ENCODE data around the gene ATP5ME.
"Not testable (repeated sequence)": the region's sequence is repeated elsewhere in the genome, so short reads cannot be mapped to it uniquely, and the experiment has no call there.

ATP5ME gene

GRCh38 chr4:710116-710515, 36.0 kb upstream of the ATP5ME start:
- in situ Hi-C loops (cut with MboI; ENCODE audit: low pct_unique_long_range_greater_than_20kb, low sequenced_read_pairs, unreplicated experiment): no loop called here

GRCh38 chr4:709348-709747, 35.3 kb upstream of the ATP5ME start:
- no peak for DNase-seq (ENCODE audit: low spot score)
- no peak for TF ChIP-seq CTCF (IDR thresholded peaks at IDR 0.05; ENCODE audit: extremely low read depth, insufficient read depth, missing control alignments)
- in situ Hi-C loops (cut with MboI; ENCODE audit: low pct_unique_long_range_greater_than_20kb, low sequenced_read_pairs, unreplicated experiment): no loop called here

More at GRCh38 chr4:710116-710515, 36.0 kb upstream of the ATP5ME start:
- no peak for TF ChIP-seq CTCF (IDR thresholded peaks at IDR 0.05; ENCODE audit: extremely low read depth, insufficient read depth, missing control alignments)
- no peak for DNase-seq (ENCODE audit: low spot score)

GRCh38 chr4:708631-708933, 34.5 kb upstream of the ATP5ME start:
- TF ChIP-seq CTCF (IDR thresholded peaks at IDR 0.05; ENCODE audit: extremely low read depth, insufficient read depth, missing control alignments): no peak
- in situ Hi-C loops (cut with MboI; ENCODE audit: low pct_unique_long_range_greater_than_20kb, low sequenced_read_pairs, unreplicated experiment): no loop called here
- no peak for DNase-seq (ENCODE audit: low spot score)

- DNase-seq (ENCODE audit: low spot score): no peak
- no peak for TF ChIP-seq CTCF (IDR thresholded peaks at IDR 0.05; ENCODE audit: extremely low read depth, insufficient read depth, missing control alignments)
- in situ Hi-C loops (cut with MboI; ENCODE audit: low pct_unique_long_range_greater_than_20kb, low sequenced_read_pairs, unreplicated experiment): no loop called here
Measured at GRCh38 chr4:707929-708630, 34.0 kb upstream of the ATP5ME start.

- no peak for TF ChIP-seq CTCF (IDR thresholded peaks at IDR 0.05; ENCODE audit: extremely low read depth, insufficient read depth, missing control alignments)
- in situ Hi-C loops (cut with MboI; ENCODE audit: low pct_unique_long_range_greater_than_20kb, low sequenced_read_pairs, unreplicated experiment): no loop called here
- no peak for DNase-seq (ENCODE audit: low spot score)
Measured at GRCh38 chr4:706834-707598, 32.9 kb upstream of the ATP5ME start.

- in situ Hi-C loops (cut with MboI; ENCODE audit: low pct_unique_long_range_greater_than_20kb, low sequenced_read_pairs, unreplicated experiment): not testable (repeated sequence)
Measured at GRCh38 chr4:706083-706633, 32.1 kb upstream of the ATP5ME start.

More at GRCh38 chr4:706083-706633, 32.1 kb upstream of the ATP5ME start:
- DNase-seq (ENCODE audit: low spot score): not testable (repeated sequence)

Data from GM13977 (cell line).